GM18873 (cell line): Measurements from ENCODE around the gene KRTAP13-2.

Experiments
- ATAC-seq: cut with Tn5 transposase; IDR thresholded peaks from one replicate; pipeline ENCODE4 v1.9.1; 2021; ENCODE audit warnings: mild to moderate bottlenecking, moderate library complexity, moderate number of reproducible peaks; ENCODE audit not compliant: unreplicated experiment, low FRiP score

Gene KRTAP13-2

GRCh38 chr21:30329203-30329875, 42.7 kb downstream of the KRTAP13-2 start:
- no peak for ATAC-seq

GRCh38 chr21:30326390-30326789, 45.7 kb downstream of the KRTAP13-2 start:
- no peak for ATAC-seq
